GM18858 (cell line): Measurements from ENCODE around the gene SLC6A20.

ENCODE experiments used
- ATAC-seq: cut with Tn5 transposase; IDR thresholded peaks from one replicate; pipeline ENCODE4 v1.9.1; 2021; ENCODE audit not compliant: unreplicated experiment

SLC6A20 gene

GRCh38 chr3:45795882-45796765, at the start of gene SLC6A20:
Gene SLC6A20 (minus strand): TSS chr3:45796536. CDS start chr3:45796419, 117 bp downstream.
- ATAC-seq, result no peak

- no peak for ATAC-seq
Measured at GRCh38 chr3:45844616-45845015, 48.3 kb upstream of the SLC6A20 start.

GRCh38 chr3:45842851-45843625, 46.7 kb upstream of the SLC6A20 start:
- no peak for ATAC-seq

GRCh38 chr3:45841757-45842491, 45.6 kb upstream of the SLC6A20 start, which contains the start of gene LZTFL1:
Gene LZTFL1 (minus strand): TSS chr3:45842119. CDS start chr3:45841991, 128 bp downstream.
- peak; percentile 75 for ATAC-seq

- ATAC-seq, result peak; percentile 8
Measured at GRCh38 chr3:45841420-45841756, 45.1 kb upstream of the SLC6A20 start.

GRCh38 chr3:45838466-45838865, 42.1 kb upstream of the SLC6A20 start:
- no peak for ATAC-seq

GRCh38 chr3:45832699-45833098, 36.4 kb upstream of the SLC6A20 start:
- no peak for ATAC-seq

- ATAC-seq, result no peak
Measured at GRCh38 chr3:45830121-45830520, 33.8 kb upstream of the SLC6A20 start.

- ATAC-seq, result no peak
Measured at GRCh38 chr3:45826908-45827307, 30.6 kb upstream of the SLC6A20 start.

GRCh38 chr3:45826321-45826720, 30.0 kb upstream of the SLC6A20 start:
- ATAC-seq, result no peak

GRCh38 chr3:45821127-45821526, 24.8 kb upstream of the SLC6A20 start:
- ATAC-seq, result no peak

- ATAC-seq, result no peak
Measured at GRCh38 chr3:45819543-45819942, 23.2 kb upstream of the SLC6A20 start.

- no peak for ATAC-seq
Measured at GRCh38 chr3:45817831-45818522, 21.6 kb upstream of the SLC6A20 start.

- no peak for ATAC-seq
Measured at GRCh38 chr3:45816544-45816943, 20.2 kb upstream of the SLC6A20 start.

- ATAC-seq, result no peak
Measured at GRCh38 chr3:45814322-45814721, 18.0 kb upstream of the SLC6A20 start.

GRCh38 chr3:45807681-45808540, 11.6 kb upstream of the SLC6A20 start:
- ATAC-seq, result no peak

GRCh38 chr3:45807133-45807532, 10.8 kb upstream of the SLC6A20 start:
- no peak for ATAC-seq

GRCh38 chr3:45806072-45806471, 9.7 kb upstream of the SLC6A20 start:
- ATAC-seq, result no peak

- no peak for ATAC-seq
Measured at GRCh38 chr3:45803252-45803935, 7.1 kb upstream of the SLC6A20 start.
